Measurements from ENCODE around the gene PID1.
"Not testable (repeated sequence)": the region's sequence is repeated elsewhere in the genome, so short reads cannot be mapped to it uniquely, and the experiment has no call there.

PID1 gene

DNA sequence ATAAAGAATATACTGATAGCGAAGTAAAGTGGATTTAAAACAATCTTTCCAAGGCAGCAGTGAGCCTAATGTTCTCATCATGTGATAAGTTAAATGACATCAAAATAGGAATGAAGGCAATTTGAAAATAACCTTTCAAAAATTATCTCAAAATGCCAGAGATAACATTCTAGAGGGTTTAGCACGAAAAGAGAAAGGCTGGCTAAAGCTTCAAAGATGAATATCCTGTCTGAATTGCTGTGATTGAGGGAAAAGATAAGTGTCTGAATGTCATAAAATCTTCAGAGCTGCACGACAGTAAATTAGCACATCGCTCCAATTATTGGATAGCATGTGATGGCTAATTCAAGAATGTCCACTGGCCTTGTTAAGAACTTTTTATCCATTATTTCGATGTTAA lies 159.3 kb downstream of the PID1 start:
- no peak for DNase-seq (ENCODE audit: low read depth, low spot score)

DNA sequence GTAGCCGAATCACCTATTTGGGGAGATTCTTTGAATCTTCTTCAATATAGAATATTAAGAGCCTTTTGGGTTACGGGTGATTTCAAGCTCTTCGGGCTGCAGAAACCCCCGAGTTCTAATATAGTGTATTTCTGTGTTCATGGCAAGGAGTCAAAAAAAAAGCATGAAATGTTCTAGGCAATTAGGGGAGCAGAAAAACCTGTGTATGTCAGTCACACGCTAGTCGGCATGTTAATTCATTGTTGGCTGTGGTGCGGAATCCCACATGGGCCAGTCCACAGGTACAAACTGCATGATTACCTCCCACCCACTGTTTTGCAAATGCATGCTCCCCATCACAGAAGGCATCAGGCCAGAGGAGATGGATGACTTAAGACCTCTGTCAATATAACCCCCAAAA lies 161.9 kb downstream of the PID1 start:
- no peak for DNase-seq (ENCODE audit: low read depth, low spot score)

DNA sequence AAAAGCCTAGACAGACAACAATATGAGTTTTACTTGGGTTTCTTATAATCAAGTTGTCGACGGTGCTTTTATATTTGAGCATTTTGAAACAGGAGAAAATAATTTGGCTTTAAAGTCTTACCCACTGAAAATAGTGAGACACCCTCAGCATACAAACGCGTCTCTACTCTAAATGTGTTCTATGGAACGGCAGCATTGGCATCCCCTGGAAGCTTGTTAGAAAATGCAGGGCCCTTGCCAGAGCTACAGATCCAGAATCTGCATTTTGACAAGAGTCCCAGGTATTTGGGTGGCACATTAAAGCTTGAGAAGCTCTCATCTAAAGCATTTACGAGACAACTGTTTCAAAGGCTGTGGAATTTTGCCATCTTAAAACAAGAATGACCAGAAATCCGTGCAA lies 163.5 kb downstream of the PID1 start:
- no peak for DNase-seq (ENCODE audit: low read depth, low spot score)

DNA sequence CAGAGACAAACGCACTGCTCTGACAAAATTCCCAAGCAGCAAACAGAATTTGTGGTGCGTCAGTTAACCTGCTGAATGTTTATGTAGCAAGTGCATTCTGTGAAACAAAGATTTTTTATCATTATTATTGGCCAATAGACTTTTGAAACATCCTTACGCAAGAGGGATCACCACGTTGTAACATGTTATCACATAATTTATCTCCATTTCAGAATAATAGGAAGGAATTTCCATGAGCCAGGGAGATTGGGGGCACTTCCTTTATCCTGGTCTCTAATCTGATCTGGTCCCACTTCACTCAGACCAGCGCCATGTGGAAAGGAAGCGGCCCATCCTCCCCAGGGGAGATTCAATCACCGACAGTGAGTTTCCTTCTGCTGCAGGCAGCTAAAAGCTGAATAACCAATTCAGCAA lies 166.1 kb downstream of the PID1 start:
- DNase-seq (ENCODE audit: low read depth, low spot score), result no peak

DNA sequence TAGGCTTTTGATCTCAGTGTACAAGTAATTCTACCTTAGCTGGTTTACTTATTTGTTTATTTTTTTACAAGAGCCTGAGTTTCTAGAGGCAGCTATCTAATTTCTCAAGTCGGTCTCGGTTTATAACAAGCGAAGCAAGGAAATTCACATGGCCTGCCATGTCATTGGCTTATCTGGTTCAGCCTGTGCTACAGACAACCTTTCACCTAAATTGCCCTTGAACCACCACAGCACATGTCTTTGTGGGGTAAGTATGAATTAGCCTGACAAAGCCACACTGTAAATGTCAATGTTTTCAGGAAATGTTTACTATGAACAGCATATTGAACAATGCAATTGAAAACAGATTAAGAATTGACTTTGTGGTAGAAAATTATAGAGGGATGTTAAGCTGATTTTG lies 167.1 kb downstream of the PID1 start:
- no peak for DNase-seq (ENCODE audit: low read depth, low spot score)

DNA sequence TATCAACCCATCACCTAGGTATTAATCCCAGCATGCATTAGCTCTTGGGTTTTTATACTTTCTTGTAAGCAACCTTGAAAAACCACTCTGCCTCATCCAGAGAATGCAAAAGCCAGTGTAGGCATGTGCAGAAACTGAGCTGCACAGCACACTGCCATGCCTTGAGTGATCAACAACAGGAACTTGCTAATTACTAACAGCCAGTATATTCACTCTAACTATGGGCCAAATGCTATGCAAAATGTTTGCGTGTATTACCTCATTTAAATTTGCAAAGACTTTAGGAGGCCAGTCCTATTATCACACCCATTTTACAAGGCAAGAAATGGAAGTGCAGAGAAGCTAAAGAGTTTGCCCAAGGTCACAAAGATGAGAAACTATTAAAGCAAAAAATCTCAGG lies 169.8 kb downstream of the PID1 start:
- no peak for DNase-seq (ENCODE audit: low read depth, low spot score)

DNA sequence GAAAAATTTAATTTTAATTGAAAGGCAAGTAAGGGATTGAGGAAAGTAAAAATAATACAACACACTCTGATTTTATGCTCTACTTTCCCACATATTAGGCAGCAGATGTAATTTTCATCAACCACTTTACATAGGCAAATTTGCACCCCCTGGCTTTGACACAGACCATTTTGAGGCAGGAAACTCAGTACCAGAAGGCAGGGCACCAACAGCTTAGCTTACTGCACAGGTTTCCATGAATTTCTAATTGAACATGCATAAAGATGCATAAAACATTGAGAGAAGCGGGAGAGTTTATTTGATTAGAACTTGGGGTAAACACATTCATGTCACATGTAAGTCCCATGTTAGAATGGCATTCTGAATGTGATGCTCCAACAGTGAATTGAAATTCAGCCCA lies 171.9 kb downstream of the PID1 start:
- DNase-seq (ENCODE audit: low read depth, low spot score), result no peak

DNA sequence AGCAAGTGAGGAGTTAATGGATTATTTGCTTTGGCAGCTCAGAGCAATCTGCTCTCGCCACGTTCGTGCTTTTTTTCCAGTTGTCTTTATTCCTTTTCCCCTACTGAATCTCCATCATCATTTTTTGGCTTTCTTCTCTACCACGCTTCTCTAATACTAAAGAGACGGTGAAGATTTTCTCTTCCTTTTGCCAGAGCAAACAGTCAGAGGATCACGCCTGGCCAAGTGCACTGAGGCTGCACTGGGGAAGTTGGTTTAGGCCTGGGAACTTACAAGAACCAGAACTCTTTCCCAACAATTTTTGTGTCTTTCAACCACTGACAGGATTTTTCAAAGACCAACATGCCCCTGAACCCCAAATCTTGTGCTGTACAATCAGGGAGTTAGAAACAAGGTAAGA lies 172.3 kb downstream of the PID1 start:
- DNase-seq (ENCODE audit: low read depth, low spot score), result no peak

DNA sequence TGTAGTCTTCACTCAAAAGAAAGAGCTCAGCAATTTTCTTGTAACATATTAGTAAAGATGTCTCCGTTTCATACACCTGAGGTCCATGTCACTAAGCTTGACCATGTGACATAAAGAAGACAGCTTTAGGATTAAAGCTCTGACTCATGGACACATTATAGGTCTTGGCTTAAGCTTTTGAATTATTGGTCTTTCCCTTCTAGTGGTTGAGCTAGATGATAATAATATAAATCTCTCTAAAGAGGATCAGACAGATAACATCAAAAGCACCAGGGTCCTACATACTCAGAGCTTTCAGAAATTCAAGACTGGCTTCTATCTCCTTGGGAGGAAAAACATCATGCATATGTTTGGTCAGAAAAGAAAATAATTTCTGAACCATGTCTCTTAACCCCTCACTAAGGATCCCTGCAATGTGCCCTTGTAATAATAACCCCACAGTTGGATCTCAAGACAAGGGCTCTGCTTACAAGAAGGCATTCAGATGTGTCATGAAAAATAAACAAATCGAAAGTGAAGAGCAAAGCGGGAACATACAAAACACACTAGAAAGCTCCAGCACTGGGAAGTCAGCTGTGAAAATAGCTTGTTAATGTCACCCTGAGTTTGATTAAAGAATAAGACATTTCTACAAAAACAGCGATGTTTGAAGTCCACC lies 174.5 kb downstream of the PID1 start:
- DNase-seq (ENCODE audit: low read depth, low spot score), result no peak

DNA sequence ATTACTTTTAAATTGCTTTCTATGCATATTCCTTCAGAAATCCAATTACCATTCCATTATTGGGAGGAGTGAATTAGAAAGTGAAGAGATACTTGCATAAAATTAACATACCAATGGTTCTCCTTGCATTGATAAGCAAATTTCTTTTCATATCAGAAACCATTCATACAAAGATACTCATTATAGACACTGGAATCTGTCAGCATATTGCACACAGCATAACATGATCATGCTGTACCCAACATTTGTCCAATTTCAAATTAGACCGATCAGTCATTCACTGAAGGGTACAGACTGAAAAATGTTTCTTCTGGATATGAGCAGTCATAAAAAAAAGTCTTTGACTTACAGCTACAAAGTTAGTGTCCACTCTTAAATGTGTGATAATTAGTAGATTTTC lies 175.6 kb downstream of the PID1 start:
- DNase-seq (ENCODE audit: low read depth, low spot score), result no peak

DNA sequence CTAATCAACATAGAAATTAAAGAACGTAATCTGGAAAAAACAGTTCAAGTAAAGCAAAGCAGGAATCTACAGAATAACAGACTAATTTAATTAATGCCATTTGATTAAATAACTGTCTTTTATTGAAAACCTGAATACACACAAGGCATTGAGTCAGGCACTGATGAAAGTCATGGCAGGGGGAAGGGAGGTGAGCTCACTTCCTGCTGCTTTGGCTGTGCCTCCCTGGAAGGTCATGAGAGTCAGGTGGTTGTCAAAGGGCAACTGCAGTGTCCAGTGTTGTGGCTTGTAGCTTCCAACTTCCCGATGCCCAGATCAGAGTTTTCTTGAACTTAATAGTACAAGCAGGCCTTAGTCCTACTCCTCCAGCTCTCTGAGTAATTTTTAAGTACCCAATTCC lies 180.9 kb downstream of the PID1 start:
- DNase-seq (ENCODE audit: low read depth, low spot score), result no peak

DNA sequence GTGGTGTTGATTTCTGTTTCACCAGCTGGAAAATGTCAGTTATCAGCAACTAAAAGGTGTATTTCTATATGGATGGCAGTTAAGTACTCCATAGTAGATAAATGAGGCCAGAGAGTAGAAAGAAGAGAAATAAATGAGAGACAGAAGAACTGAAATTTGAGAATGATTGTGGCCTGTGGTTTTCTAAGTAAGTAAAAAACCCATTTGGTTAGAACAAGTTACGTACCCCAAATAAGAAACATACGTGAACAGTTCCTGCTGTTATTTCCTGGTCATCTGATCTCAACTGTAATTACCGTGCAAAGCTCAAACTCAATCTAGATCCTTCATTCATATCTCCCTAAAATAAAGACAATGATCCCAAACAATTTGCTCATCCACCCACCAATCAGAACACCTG lies 181.3 kb downstream of the PID1 start:
- no peak for DNase-seq (ENCODE audit: low read depth, low spot score)

DNA sequence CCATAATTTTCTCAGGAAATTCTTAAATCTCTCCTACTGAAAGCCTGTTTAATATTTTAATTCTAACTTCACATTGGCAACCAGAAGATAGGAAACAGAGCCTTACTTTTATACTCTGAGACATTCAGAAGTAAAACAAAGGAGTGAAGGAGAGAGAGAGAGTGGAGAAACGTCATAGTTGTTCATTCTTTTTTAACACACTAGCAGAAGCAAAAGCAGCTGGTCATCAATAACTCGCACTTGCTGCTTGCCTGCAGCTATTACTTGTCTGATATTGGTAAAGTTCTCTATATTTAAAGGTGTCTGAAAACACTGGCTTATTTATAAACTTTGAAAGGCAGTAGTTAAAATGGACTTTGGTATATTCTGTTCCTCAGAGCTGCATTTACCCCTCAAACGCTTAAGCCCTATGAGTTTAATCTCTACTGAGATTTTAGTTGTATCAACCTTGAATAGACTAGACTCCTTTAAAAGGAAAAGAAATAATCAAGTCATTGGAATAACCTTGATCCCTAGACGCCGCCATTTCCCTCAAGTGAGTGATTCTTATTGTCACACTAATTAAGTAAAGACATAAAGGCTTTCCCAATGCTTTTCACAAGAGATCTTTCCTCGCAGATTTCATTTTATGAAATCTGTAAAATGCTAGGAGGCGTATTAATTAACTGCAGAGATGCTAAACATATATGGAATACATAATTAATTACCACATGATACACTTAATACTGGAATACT lies 182.0 kb downstream of the PID1 start:
- no peak for DNase-seq (ENCODE audit: low read depth, low spot score)

DNA sequence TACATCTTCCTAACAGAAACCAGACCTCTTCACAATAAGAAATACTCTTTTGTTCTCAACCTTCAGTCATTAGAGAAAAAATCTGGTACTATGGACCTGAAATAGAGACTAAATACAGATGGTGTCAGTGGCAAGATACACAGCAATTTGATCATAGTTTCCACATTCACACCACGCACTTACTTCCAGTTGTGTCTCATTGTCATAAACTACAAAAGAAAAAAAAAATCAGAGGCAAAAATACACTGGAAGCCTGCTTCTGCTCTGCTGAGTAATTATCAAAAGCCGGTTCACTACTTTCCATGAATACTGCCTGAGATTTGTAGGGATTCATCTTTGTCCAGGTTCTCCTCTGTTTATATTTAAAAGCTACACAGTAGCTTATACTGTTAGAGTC lies 182.6 kb downstream of the PID1 start:
- no peak for DNase-seq (ENCODE audit: low read depth, low spot score)

DNA sequence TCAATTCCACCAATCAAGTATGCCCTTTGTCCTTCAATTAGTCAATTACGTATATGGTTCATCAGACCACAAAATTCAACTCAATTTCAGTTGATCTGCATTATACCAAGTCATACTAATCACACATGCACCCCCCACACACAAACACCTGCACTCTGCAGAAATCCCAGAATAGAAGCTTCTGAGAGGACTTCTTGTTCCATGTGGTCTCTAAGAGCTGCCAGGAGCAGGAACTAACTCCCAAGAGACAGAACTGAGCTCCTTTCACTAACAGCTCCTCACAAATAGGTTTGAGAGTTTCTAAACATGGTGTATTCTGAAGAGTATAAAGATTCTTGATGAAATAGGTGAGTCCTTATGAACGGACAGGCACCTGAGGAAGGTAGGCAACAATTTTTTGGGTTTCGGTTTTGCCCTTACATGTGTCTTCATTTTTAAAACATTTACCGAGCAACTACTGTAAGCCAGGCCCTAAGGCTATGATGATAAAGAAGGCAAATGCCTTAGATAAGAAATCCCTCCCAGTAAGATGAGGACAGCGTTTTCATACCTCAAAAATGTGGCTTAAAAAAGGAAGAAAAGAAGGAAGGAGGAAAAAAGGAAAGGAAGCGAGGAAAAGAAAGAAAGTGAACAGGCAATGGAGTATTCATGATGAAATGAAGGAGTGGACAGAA lies 183.1 kb downstream of the PID1 start:
- no peak for DNase-seq (ENCODE audit: low read depth, low spot score)

DNA sequence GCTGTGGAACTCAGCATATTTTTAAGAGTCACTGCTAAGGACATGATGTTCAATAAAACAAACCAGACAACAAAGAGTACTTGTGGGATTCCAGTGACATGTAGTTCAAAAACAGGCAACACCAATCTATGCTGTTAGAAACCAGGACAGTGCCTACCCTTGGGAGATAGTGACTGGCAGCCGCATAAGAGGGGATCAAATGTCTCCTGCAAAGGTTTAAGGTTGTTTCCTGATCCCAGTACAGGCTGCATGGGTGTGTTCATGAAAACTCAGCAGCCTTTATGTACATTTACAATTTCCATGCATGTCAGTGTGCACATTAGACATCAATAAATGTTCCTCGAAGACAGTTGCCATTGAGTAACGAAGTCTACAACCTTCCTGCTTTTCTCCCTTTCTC lies 183.8 kb downstream of the PID1 start:
- DNase-seq (ENCODE audit: low read depth, low spot score), result no peak

DNA sequence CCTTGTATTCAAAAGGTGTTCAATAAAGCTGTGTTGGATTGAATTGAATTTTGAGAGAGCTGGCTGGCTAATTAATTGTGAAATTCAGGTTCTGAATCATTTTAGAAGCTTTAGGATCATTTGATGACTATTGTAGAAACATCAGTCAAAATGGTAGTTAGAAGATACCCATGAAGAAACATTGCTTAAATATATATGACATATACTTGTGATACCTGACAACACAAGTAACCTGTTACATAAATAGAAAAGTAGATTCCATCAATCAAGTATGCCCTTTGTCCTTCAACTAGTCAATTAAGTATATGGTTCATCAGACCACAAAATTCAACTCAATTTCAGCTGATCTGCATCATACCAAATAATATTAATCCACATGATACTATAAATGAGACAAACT lies 185.6 kb downstream of the PID1 start:
- no peak for DNase-seq (ENCODE audit: low read depth, low spot score)

DNA sequence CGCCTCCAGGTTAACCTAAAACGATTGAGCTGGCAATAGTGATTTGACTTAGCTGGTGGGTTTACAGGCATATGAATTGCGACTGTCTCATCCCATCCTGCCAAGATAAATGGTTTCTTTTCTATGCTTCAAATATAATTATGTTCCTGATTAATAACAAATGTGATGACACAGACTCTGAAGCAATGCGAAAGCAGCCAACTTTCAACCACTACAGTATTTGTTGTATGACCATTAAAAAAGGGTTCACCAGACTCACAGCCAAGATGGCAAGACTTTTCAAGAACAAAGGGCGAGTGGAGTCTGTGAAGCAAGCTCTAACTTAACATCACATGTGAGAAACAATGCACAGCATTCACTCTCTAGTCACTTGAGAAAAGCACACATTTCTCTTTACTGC lies 186.6 kb downstream of the PID1 start:
- no peak for DNase-seq (ENCODE audit: low read depth, low spot score)

DNA sequence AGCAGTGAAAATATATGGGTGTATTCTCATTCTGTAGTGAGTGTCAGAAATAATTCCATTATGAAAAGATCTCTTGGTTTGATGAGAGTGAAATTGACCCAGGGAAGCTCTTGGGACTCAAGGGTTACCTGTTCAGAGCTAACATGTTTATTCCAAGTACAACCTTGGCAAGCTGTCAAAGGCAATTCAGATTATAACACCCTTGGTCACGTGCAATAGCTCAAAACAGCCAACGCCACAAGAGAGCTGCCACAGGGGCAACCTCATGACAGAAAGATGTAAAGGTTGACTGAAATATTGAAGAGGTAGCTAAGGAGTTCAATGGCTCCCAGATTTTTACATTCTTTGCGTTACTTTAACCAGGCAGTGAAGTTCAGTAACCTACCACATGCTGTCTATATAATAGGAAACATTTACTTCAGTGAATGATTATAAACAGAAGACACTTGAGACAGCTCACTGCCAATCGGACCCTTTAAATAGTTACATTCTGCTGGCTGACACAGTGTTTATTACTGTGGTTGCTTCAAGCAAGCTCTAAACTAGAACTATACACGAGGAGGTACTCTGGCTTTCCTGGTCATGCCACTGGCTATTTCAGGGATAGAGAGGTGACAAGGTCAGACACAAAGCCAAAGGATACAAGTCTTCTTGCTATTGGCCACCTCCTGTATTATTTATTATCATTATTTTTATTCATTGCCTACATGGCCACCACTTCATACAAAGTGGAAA lies 187.3 kb downstream of the PID1 start:
- no peak for DNase-seq (ENCODE audit: low read depth, low spot score)

DNA sequence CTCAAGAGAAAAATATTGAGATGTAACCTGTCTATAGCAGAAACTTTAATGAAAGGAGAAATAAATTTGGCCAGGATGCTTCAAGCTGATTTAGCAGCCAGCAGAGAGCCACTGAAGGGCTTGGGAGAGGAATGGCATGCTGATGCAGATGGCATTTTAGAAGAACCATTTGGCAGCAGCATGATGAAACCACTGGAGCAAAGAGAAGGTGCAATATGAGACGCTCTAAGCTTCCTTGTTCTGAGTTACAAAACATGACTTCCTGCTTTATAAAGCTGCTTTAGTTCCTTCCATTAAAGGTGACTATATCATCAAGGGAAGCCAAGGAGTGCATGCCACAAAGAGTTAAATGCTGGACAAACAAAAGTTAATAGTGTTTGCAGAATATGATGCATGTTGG lies 189.7 kb downstream of the PID1 start:
- no peak for DNase-seq (ENCODE audit: low read depth, low spot score)

DNA sequence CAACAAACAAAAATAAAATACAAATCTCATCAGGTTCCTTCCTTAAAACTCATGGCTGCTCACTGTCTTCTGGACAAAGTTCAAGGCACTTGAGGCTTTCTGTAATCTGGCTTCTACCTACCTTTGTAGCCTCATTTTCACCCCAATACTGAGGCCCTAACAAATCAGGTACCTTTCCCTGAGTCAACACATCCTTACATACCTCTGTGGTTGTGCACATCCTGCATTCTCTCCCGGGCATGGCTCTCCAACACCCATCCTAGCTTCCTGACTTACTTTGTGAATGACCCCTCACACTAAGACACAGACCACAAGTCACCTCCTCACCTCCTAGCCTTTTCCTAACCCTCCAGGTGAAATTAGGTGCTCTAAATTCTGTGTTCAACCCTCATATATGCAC lies 190.9 kb downstream of the PID1 start:
- DNase-seq (ENCODE audit: low read depth, low spot score), result no peak

DNA sequence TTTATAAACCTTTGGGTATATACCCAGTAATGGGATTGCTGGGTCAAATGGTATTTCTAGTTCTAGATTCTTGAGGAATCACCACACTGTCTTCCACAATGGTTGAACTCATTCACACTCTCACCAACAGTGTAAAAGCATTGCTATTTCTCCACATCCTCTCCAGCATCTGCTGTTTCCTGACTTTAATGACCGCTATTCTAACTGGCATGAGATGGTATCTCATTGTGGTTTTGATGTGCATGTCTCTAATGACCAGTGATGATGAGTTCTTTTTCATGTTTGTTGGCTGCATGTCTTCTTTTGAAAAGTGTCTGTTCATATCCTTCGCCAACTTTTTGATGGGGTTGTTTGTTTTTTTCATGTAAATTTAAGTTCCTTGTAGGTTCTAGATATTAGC lies 194.2 kb downstream of the PID1 start:
- not testable (repeated sequence) for DNase-seq (ENCODE audit: low read depth, low spot score)
